Suprapubic skin (tissue), 4 donors: ENCODE measurements around the gene PDZK1.

ENCODE experiments used
- CTCF ChIP-seq, 2 donors: fragments of 200-600 bp in 1 of 2; fragments of 450-650 bp in 1 of 2; sonication (generic) in 1 of 2; IDR thresholded peaks; one replicate each; pipeline ENCODE4 v1.5.1; 2016 to 2019; ENCODE audit warnings: antibody characterized with exemption in 2 of 2, mild to moderate bottlenecking in 1 of 2, moderate library complexity in 1 of 2
- EP300 ChIP-seq: sonication (generic); formaldehyde crosslinking; IDR thresholded peaks from one replicate; pipeline ENCODE4 v1.6.1; 2017; ENCODE audit warnings: antibody characterized with exemption
- POLR2A ChIP-seq, 2 donors: fragments of 450-650 bp; IDR thresholded peaks; one replicate each; pipeline ENCODE4 v1.6.1; 2017; ENCODE audit warnings: antibody characterized with exemption in 2 of 2, mild to moderate bottlenecking in 2 of 2, moderate library complexity in 2 of 2
- POLR2AphosphoS5 ChIP-seq, 3 donors: sonication (generic); formaldehyde crosslinking; IDR thresholded peaks; one replicate each; pipeline ENCODE4 v1.6.1; 2017; ENCODE audit warnings: antibody characterized with exemption in 3 of 3

- TF ChIP-seq EP300 (no peak), CTCF (IDR thresholded peaks at IDR 0.05) (no peak), POLR2A (IDR thresholded peaks at IDR 0.05) (no peak), POLR2AphosphoS5 (IDR thresholded peaks at IDR 0.05) (no peak)
Measured at GRCh38 chr1:145720556-145720877, 13.3 kb upstream of the PDZK1 start.
